IMR-90 (cell line): ENCODE results near the gene MAP6. TPM values are rescaled to one million over a fixed set of nuclear protein-coding genes. Genes with fewer than 3 reads are reported as not detected.

Experiments used
- ATAC-seq: fragments of 200-7000 bp; cut with Tn5 transposase; 2 replicates; pipeline ENCODE4 v1.9.1; 2020; ENCODE audit warnings: low read depth, mild to moderate bottlenecking, moderate library complexity
- BruUV-seq: library from RNA; stranded (reverse); fragments of 400-500 nt; replicated peaks from 2 replicates; lab custom pipeline; 2021; lab: Mats Ljungman, UMichigan
- CTCF ChIA-PET: fragments of 300-600 bp; formaldehyde crosslinking; extraction: SDS; loops from one replicate; lab custom pipeline; 2021; ENCODE audit warnings: antibody characterized with exemption; lab: Yijun Ruan, JAX
- POLR2A ChIA-PET: fragments of 300-600 bp; sonication (Branson Sonifier 250); formaldehyde crosslinking; loops from one replicate; lab custom pipeline; 2022; ENCODE audit warnings: antibody characterized with exemption; ENCODE audit not compliant: unreplicated experiment; lab: Charles Lee
- DNase-seq: peaks from one replicate; pipeline ENCODE4 v3.0.0; 2013
- H2AFZ ChIP-seq: replicated peaks from 2 replicates; pipeline ENCODE3; 2013; ENCODE audit warnings: low read length, mild to moderate bottlenecking; ENCODE audit not compliant: poor library complexity
- H2AK5ac ChIP-seq: 2 replicates; pipeline ENCODE4 v1.6.1; 2013; ENCODE audit warnings: low read depth, low read length, inconsistent platforms
- H2AK9ac ChIP-seq: replicated peaks from 2 replicates; pipeline ENCODE3; 2013; ENCODE audit warnings: mild to moderate bottlenecking, low read depth, low read length, moderate library complexity; ENCODE audit not compliant: poor library complexity
- H2BK120ac ChIP-seq: 2 replicates; pipeline ENCODE4 v1.6.1; 2013; ENCODE audit warnings: low read depth, low read length, inconsistent platforms
- H2BK15ac ChIP-seq: 3 replicates; pipeline ENCODE4 v1.6.1; 2013; ENCODE audit warnings: low read depth, low read length, inconsistent platforms
- H2BK20ac ChIP-seq: 2 replicates; pipeline ENCODE4 v1.6.1; 2013; ENCODE audit warnings: low read depth, mild to moderate bottlenecking, inconsistent platforms, low read length, moderate library complexity
- H2BK5ac ChIP-seq: 2 replicates; pipeline ENCODE4 v1.6.1; 2013; ENCODE audit warnings: mild to moderate bottlenecking, low read depth, low read length, inconsistent platforms; ENCODE audit not compliant: poor library complexity, severe bottlenecking
- H3K14ac ChIP-seq: replicated peaks from 2 replicates; pipeline ENCODE4 v1.6.1; 2013; ENCODE audit warnings: low read depth, low read length, inconsistent platforms
- H3K18ac ChIP-seq: 2 replicates; pipeline ENCODE4 v1.6.1; 2013; ENCODE audit warnings: low read depth, low read length, control low read depth
- H3K23ac ChIP-seq: 2 replicates; pipeline ENCODE4 v1.6.1; 2013; ENCODE audit warnings: low read depth, low read length, inconsistent platforms
- H3K27ac ChIP-seq: 2 replicates; pipeline ENCODE4 v1.5.1; 2013; ENCODE audit warnings: mild to moderate bottlenecking, control low read depth, low read length; ENCODE audit not compliant: insufficient read depth
- H3K27me3 ChIP-seq: 2 replicates; pipeline ENCODE4 v1.6.1; 2013; ENCODE audit warnings: low read length; ENCODE audit not compliant: control insufficient read depth, insufficient read depth
- H3K36me3 ChIP-seq: 2 replicates; pipeline ENCODE4 v1.6.1; 2013; ENCODE audit warnings: low read length, mixed read lengths; ENCODE audit not compliant: control insufficient read depth, insufficient read depth
- H3K4ac ChIP-seq: 2 replicates; pipeline ENCODE4 v1.6.1; 2013; ENCODE audit warnings: low read depth, low read length, inconsistent platforms
- H3K4me1 ChIP-seq: 2 replicates; pipeline ENCODE4 v1.6.1; 2013; ENCODE audit warnings: low read length, mixed read lengths; ENCODE audit not compliant: control insufficient read depth, insufficient read depth
- H3K4me2 ChIP-seq: 2 replicates; pipeline ENCODE4 v1.6.1; 2013; ENCODE audit warnings: low read depth, mild to moderate bottlenecking, control low read depth, low read length, moderate library complexity
- H3K4me3 ChIP-seq: 2 replicates; pipeline ENCODE4 v1.5.1; 2013; ENCODE audit warnings: low read depth, mild to moderate bottlenecking, control low read depth, low read length, moderate library complexity; ENCODE audit not compliant: insufficient read depth
- H3K56ac ChIP-seq: 2 replicates; pipeline ENCODE4 v1.6.1; 2013; ENCODE audit warnings: low read length, inconsistent platforms; ENCODE audit not compliant: insufficient read depth; ENCODE audit errors: extremely low read depth
- H3K79me1 ChIP-seq, 2 experiments: 2 replicates each; pipeline ENCODE4 v1.6.1; 2013; ENCODE audit warnings: low read length in 2 of 2, inconsistent platforms in 1 of 2, low read depth in 1 of 2
- H3K9ac ChIP-seq: 2 replicates; pipeline ENCODE4 v1.6.1; 2013; ENCODE audit warnings: low read depth, low read length, control low read depth
- H3K9me1 ChIP-seq: 2 replicates; pipeline ENCODE4 v1.6.1; 2013; ENCODE audit warnings: low read length, inconsistent platforms; ENCODE audit not compliant: insufficient read depth
- H3K9me3 ChIP-seq: 2 replicates; pipeline ENCODE4 v1.6.1; 2013; ENCODE audit warnings: low read length; ENCODE audit not compliant: control insufficient read depth, insufficient read depth
- H4K20me1 ChIP-seq: 2 replicates; pipeline ENCODE4 v1.6.1; 2013; ENCODE audit warnings: low read length, inconsistent platforms; ENCODE audit not compliant: insufficient read depth
- H4K5ac ChIP-seq: 2 replicates; pipeline ENCODE4 v1.6.1; 2013; ENCODE audit warnings: mild to moderate bottlenecking, low read depth, low read length, control low read depth
- H4K8ac ChIP-seq, 2 experiments: 2 replicates each; pipeline ENCODE4 v1.6.1; 2013; ENCODE audit warnings: low read depth in 2 of 2, low read length in 2 of 2, control low read depth in 1 of 2, inconsistent platforms in 1 of 2
- H4K91ac ChIP-seq: 2 replicates; pipeline ENCODE4 v1.6.1; 2013; ENCODE audit warnings: low read depth, low read length, inconsistent platforms; ENCODE audit not compliant: insufficient read depth
- BHLHE40 ChIP-seq: fragments of 150-350 bp; IDR thresholded peaks from 2 replicates; pipeline ENCODE4 v1.6.1; 2016; ENCODE audit warnings: mild to moderate bottlenecking, low read depth, low read length
- CTCF ChIP-seq: conservative IDR thresholded peaks from 2 replicates; pipeline ENCODE4 v1.5.1; 2012; ENCODE audit warnings: mild to moderate bottlenecking, low read depth, low read length, improper control_type of control experiment
- ELK1 ChIP-seq: fragments of 150-350 bp; IDR thresholded peaks from 2 replicates; pipeline ENCODE4 v1.6.1; 2016; ENCODE audit warnings: low read depth, mild to moderate bottlenecking, low read length, moderate library complexity, borderline replicate concordance
- MXI1 ChIP-seq: IDR thresholded peaks from 2 replicates; pipeline ENCODE4 v1.6.1; 2012; ENCODE audit warnings: low read depth, mild to moderate bottlenecking, low read length, moderate library complexity, borderline replicate concordance
- NFE2L2 ChIP-seq: fragments of 150-350 bp; IDR thresholded peaks from 2 replicates; pipeline ENCODE4 v1.6.1; 2016; ENCODE audit warnings: low read depth, mild to moderate bottlenecking, low read length
- POLR2A ChIP-seq: IDR thresholded peaks from 2 replicates; pipeline ENCODE4 v1.6.1; 2012; ENCODE audit warnings: mild to moderate bottlenecking, low read depth, low read length
- RAD21 ChIP-seq: IDR thresholded peaks from 2 replicates; pipeline ENCODE4 v1.6.1; 2012; ENCODE audit warnings: low read length, improper control_type of control experiment
- RCOR1 ChIP-seq: IDR thresholded peaks from 2 replicates; pipeline ENCODE4 v1.6.1; 2012; ENCODE audit warnings: mild to moderate bottlenecking, low read length, improper control_type of control experiment; ENCODE audit not compliant: insufficient replicate concordance
- RFX5 ChIP-seq: IDR thresholded peaks from 2 replicates; pipeline ENCODE4 v1.8.0; 2012; ENCODE audit warnings: low read depth, mild to moderate bottlenecking, low read length, moderate library complexity
- WGBS, 2 experiments: methylation state at CpG; one replicate each; pipeline versions ENCODE4 v1.1.5 to v1.1.7; 2013; ENCODE audit warnings: missing lambda C conversion rate in 2 of 2; ENCODE audit not compliant: insufficient read length in 1 of 2; ENCODE audit errors: extremely low coverage in 2 of 2; 5-methylcytosine and 5-hydroxymethylcytosine counted together
- dilution Hi-C: fragments of 300-500 bp; cut with HindIII; formaldehyde crosslinking; loops from one replicate; pipeline ENCODE4 v1.14.3; 2018; ENCODE audit warnings: low sequenced_read_pairs; ENCODE audit not compliant: unreplicated experiment
- in situ Hi-C: fragments of 300-500 bp; cut with MboI; formaldehyde crosslinking; loops from 3 replicates; pipeline ENCODE4 v1.14.3; 2019; ENCODE audit warnings: low sequenced_read_pairs, inconsistent platforms, mixed read lengths
- intact Hi-C: fragments of 100-400 bp; cut with micrococcal nuclease; formaldehyde crosslinking; loops from 2 replicates; pipeline ENCODE4 v1.10.0; 2022
- polyA plus RNA-seq, 3 experiments: library from polyadenylated mRNA; depleted of rRNA; stranded (reverse); fragments of >200 nt; gene quantifications; 2 replicates each; pipeline ENCODE4 v1.2.3, GENCODE V29; 2012; ENCODE audit warnings: low replicate concordance in 1 of 3
- total RNA-seq: library from RNA; depleted of rRNA; stranded (reverse); fragments of >200 nt; gene quantifications from 2 replicates; pipeline ENCODE4 v1.2.3, GENCODE V29; 2012

The MAP6 gene
- total and polyA plus RNA-seq, 2 of the 4 experiments (the other 2 are of a cell fraction): 3.0 to 3.4 TPM

GRCh38 chr11:75651218-75651617, 17.6 kb downstream of the MAP6 start:
- no peak overlapping the region for H3K4ac ChIP-seq
- no peak overlapping the region for H2AK9ac ChIP-seq
- intact Hi-C loops: no loop called here
- CTCF ChIA-PET: no interaction called here
- H3K27me3 ChIP-seq: no peaks in the 10 kb centered on the region
- no peak overlapping the region for H3K23ac ChIP-seq
- H3K9ac ChIP-seq: no peak overlapping the region
- H3K4me3 ChIP-seq: no peak overlapping the region
- no CpG with 5 or more reads among the region's 4 CpGs for WGBS, 2 experiments
- H2BK5ac ChIP-seq: no peak overlapping the region
- no peak overlapping the region for H2AK5ac ChIP-seq
- H3K27ac ChIP-seq: no peak overlapping the region
- H2AFZ ChIP-seq: no peak overlapping the region
- no peaks in the 10 kb centered on the region; the same call in 1 of the 2 replicates for H4K20me1 ChIP-seq
- H3K79me1 ChIP-seq: 0 out of 4 replicates have a peak, but pooled peaks cover 0 to 3% of the 10 kb centered on the region in 2 experiments
- H2BK15ac ChIP-seq: no peak overlapping the region
- H2BK120ac ChIP-seq: no peak overlapping the region
- BruUV-seq: no TSS peak
- dilution Hi-C loops: no loop called here
- H4K5ac ChIP-seq: no peak overlapping the region
- no peaks in the 10 kb centered on the region for H3K36me3 ChIP-seq
- H3K9me3 ChIP-seq: no peaks in the 10 kb centered on the region
- in situ Hi-C loops: no loop called here
- H3K4me1 ChIP-seq: peaks cover 16% of the 10 kb centered on the region
- H4K91ac ChIP-seq: no peak overlapping the region
- POLR2A ChIA-PET: no interaction called here
- DNase-seq: no peak
- H3K4me2 ChIP-seq: no peak overlapping the region
- no peak overlapping the region for H3K56ac ChIP-seq
- no peak for ATAC-seq
- H2BK20ac ChIP-seq: no peak overlapping the region
- peaks cover 9% of the 10 kb centered on the region for H3K9me1 ChIP-seq
- H3K18ac ChIP-seq: no peak overlapping the region
- TF ChIP-seq RCOR1: no peak
- TF ChIP-seq CTCF: no peak
- no peak for TF ChIP-seq NFE2L2
- TF ChIP-seq RFX5: no peak
- no peak for TF ChIP-seq MXI1
- no peak for TF ChIP-seq POLR2A
- TF ChIP-seq BHLHE40: no peak
- TF ChIP-seq RAD21: no peak
- no peak for TF ChIP-seq ELK1
- H3K14ac ChIP-seq: no peak overlapping the region
- no peak overlapping the region for H4K8ac ChIP-seq
